Osteoblast (primary cell): ENCODE results near the gene EN1. TPM values are rescaled to one million over a fixed set of nuclear protein-coding genes. Genes with fewer than 3 reads are reported as not detected.

Experiments used
- DNase-seq: peaks from one replicate; pipeline ENCODE4 v3.0.0; 2011; ENCODE audit warnings: low spot score, mixed read lengths; ENCODE audit not compliant: insufficient read length; ENCODE audit errors: missing footprints
- H2AFZ ChIP-seq: 2 replicates; pipeline ENCODE4 v1.6.0; 2011; ENCODE audit warnings: mild to moderate bottlenecking, low read length
- H3K27ac ChIP-seq: 2 replicates; pipeline ENCODE4 v1.5.1; 2011; ENCODE audit warnings: mild to moderate bottlenecking, low read depth, low read length, moderate library complexity
- H3K27me3 ChIP-seq: 2 replicates; pipeline ENCODE4 v1.6.0; 2012; ENCODE audit warnings: mild to moderate bottlenecking, control low read depth, inconsistent platforms, low read length, moderate library complexity; ENCODE audit not compliant: insufficient read depth
- H3K36me3 ChIP-seq: 2 replicates; pipeline ENCODE4 v1.5.1; 2011; ENCODE audit warnings: mild to moderate bottlenecking, low read length, control low read depth, moderate library complexity; ENCODE audit not compliant: insufficient read depth
- H3K4me1 ChIP-seq: 2 replicates; pipeline ENCODE4 v1.5.1; 2011; ENCODE audit warnings: mild to moderate bottlenecking, low read length, control low read depth, moderate library complexity; ENCODE audit not compliant: insufficient read depth
- H3K4me2 ChIP-seq: 2 replicates; pipeline ENCODE4 v1.6.0; 2011; ENCODE audit warnings: mild to moderate bottlenecking, low read length; ENCODE audit not compliant: insufficient read depth
- H3K4me3 ChIP-seq: fragments of 200-600 bp; sonication (generic); 3 replicates; pipeline ENCODE4 v1.5.1; 2012; ENCODE audit warnings: mild to moderate bottlenecking, low read length, inconsistent platforms; ENCODE audit not compliant: insufficient read depth
- H3K79me2 ChIP-seq: 2 replicates; pipeline ENCODE4 v1.6.0; 2012; ENCODE audit warnings: mild to moderate bottlenecking, low read length, control low read depth, inconsistent platforms; ENCODE audit not compliant: insufficient read depth
- H3K9me3 ChIP-seq: 2 replicates; pipeline ENCODE4 v1.5.1; 2011; ENCODE audit warnings: low read depth, low read length, control low read depth
- H4K20me1 ChIP-seq: 2 replicates; pipeline ENCODE4 v1.6.0; 2012; ENCODE audit warnings: mild to moderate bottlenecking, low read length, control low read depth; ENCODE audit not compliant: insufficient read depth
- CTCF ChIP-seq: IDR thresholded peaks from 2 replicates; pipeline ENCODE4 v1.5.1; 2011; ENCODE audit warnings: mild to moderate bottlenecking, low read depth, low read length, moderate library complexity; ENCODE audit errors: extremely low read depth
- total RNA-seq: library from RNA; depleted of rRNA; stranded (reverse); fragments of >200 nt; gene quantifications from 2 replicates; pipeline ENCODE4 v1.2.3, GENCODE V29; 2012

Gene EN1
- total RNA-seq, 1 donor: 0.72 TPM

DNA sequence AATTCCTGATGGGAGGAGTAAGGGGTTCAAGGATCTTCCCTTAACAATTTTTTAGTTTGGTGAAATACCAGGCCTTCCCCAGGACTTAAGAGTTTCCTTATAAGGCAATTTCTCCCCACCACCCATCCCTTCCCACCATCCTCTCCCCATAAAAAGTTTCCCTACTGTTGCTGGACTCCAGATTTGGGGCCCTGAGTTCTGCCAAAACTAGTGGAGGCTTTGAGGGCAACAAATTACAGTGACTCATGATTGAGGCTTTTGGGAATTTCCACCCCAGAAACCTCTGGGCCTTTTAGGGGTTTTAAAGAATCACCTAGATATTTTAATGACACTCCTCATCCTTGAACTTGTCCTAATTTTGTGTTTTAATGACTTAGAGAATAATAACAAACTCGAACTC lies 14.3 kb upstream of the EN1 start:
- no peak overlapping the region for H3K4me2 ChIP-seq
- H3K36me3 ChIP-seq: no peaks in the 10 kb centered on the region
- H4K20me1 ChIP-seq: no peaks in the 10 kb centered on the region
- no peaks in the 10 kb centered on the region for H3K9me3 ChIP-seq
- H3K4me3 ChIP-seq: no peak overlapping the region
- H2AFZ ChIP-seq: no peak overlapping the region
- H3K79me2 ChIP-seq: no peaks in the 10 kb centered on the region
- no peak for TF ChIP-seq CTCF
- no peak overlapping the region for H3K27ac ChIP-seq
- peaks cover 32% of the 10 kb centered on the region for H3K27me3 ChIP-seq
- DNase-seq: no peak
- peaks cover 2% of the 10 kb centered on the region for H3K4me1 ChIP-seq

GRCh38 chr2:118861242-118861641 lies 13.8 kb upstream of the EN1 start:
- Histone ChIP-seq H2AFZ (no peak overlapping the region), H4K20me1 (no peaks in the 10 kb centered on the region), H3K4me2 (no peak overlapping the region), H3K4me1 (peaks cover 2% of the 10 kb centered on the region), H3K27ac (no peak overlapping the region), H3K4me3 (no peak overlapping the region), H3K36me3 (no peaks in the 10 kb centered on the region), H3K9me3 (no peaks in the 10 kb centered on the region), H3K27me3 (peaks cover 37% of the 10 kb centered on the region), H3K79me2 (no peaks in the 10 kb centered on the region)
- TF ChIP-seq CTCF: no peak
- DNase-seq: peak; percentile 65

DNA sequence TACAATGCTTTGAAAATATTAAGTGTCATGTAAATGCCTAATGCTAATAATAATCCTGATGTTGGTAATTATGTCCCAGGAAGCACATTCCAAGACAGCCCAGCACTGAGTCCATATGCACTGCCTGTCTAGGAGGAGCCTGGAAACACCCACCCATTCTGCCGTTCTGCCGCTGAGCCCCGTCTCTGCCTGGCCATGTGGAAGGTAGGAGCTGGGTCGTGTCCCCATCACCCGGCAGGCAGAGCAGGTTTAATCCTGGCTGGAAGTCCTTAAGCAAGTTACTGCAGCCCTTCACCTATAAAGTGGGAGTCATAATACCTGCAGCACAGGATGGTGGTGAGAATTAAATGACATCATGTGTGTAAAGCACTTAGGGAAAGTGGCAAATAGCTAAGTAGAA lies 13.1 kb upstream of the EN1 start:
- no peak overlapping the region for H3K27ac ChIP-seq
- H2AFZ ChIP-seq: no peak overlapping the region
- H3K9me3 ChIP-seq: no peaks in the 10 kb centered on the region
- no peak overlapping the region for H3K4me2 ChIP-seq
- no peaks in the 10 kb centered on the region for H3K79me2 ChIP-seq
- no peak for TF ChIP-seq CTCF
- H3K36me3 ChIP-seq: no peaks in the 10 kb centered on the region
- H3K27me3 ChIP-seq: peaks cover 43% of the 10 kb centered on the region
- DNase-seq: peak; percentile 9
- no peak overlapping the region for H3K4me3 ChIP-seq
- no peaks in the 10 kb centered on the region for H4K20me1 ChIP-seq
- peaks cover 6% of the 10 kb centered on the region for H3K4me1 ChIP-seq

GRCh38 chr2:118859157-118859770 lies 11.8 kb upstream of the EN1 start:
- Histone ChIP-seq H3K4me3 (no peak overlapping the region), H3K36me3 (no peaks in the 10 kb centered on the region), H3K4me2 (no peak overlapping the region), H3K27ac (no peak overlapping the region), H3K9me3 (no peaks in the 10 kb centered on the region), H3K27me3 (peaks cover 55% of the 10 kb centered on the region), H4K20me1 (no peaks in the 10 kb centered on the region), H2AFZ (no peak overlapping the region), H3K4me1 (peaks cover 10% of the 10 kb centered on the region), H3K79me2 (no peaks in the 10 kb centered on the region)
- no peak for TF ChIP-seq CTCF
- DNase-seq: peak; percentile 89
